C4-2B (cell line): Measurements from ENCODE around the gene NLRC5.

Experiments used
- ZFX ChIP-seq: fragments of 450-650 bp; IDR thresholded peaks from 2 replicates; pipeline ENCODE4 v1.6.1; 2017
- TF ChIP-seq, protein P1 (sequence below): fragments of 450-650 bp; conservative IDR thresholded peaks from 2 replicates; pipeline ENCODE4 v1.5.1; 2017; ENCODE audit warnings: mild to moderate bottlenecking

DNA sequence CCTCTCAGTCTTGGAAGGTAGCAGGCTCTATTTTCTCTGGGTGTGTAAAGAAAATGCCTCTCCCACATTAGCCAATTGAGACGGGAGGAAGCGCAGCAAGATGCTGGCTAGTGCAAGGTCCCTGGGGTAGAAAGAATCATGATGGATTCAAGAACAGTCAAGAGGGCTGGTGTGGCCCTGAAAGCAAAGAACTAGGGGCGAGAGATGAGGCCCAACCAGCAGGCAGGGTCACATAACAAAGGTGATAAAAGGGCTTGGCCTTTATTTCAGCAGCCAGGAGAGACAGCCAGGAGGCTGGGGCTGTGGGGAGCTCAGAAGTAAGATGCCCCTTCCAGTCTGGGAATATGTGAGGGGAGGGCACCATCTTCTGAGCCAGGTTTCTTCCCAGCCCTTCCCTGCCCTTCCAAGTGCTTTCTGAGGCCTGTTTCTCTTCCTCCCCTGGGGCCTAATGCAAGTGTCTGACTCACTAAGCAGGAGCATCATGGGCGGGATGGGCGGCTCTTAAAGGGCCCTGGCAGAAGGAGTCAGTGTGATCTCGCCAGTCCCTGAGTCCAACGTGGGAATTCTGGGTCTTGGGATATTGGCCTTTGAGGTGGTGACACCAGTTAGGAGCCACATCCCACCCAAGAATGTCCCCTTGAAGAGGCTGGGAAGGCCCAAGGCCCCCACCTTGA is 3.9 kb upstream of the NLRC5 start:
- TF ChIP-seq, protein P1, sequence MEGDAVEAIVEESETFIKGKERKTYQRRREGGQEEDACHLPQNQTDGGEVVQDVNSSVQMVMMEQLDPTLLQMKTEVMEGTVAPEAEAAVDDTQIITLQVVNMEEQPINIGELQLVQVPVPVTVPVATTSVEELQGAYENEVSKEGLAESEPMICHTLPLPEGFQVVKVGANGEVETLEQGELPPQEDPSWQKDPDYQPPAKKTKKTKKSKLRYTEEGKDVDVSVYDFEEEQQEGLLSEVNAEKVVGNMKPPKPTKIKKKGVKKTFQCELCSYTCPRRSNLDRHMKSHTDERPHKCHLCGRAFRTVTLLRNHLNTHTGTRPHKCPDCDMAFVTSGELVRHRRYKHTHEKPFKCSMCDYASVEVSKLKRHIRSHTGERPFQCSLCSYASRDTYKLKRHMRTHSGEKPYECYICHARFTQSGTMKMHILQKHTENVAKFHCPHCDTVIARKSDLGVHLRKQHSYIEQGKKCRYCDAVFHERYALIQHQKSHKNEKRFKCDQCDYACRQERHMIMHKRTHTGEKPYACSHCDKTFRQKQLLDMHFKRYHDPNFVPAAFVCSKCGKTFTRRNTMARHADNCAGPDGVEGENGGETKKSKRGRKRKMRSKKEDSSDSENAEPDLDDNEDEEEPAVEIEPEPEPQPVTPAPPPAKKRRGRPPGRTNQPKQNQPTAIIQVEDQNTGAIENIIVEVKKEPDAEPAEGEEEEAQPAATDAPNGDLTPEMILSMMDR = no peak
- no peak for TF ChIP-seq ZFX
